Activated T-cell treated with anti-CD3 and anti-CD28 coated beads for 1 hour (primary cell): ENCODE measurements around the gene RAB40B.
"Not testable (repeated sequence)": the region's sequence is repeated elsewhere in the genome, so short reads cannot be mapped to it uniquely, and the experiment has no call there.

ENCODE experiments used
- DNase-seq: peaks from one replicate; pipeline ENCODE4 v3.0.0-alpha.2; 2020; ENCODE audit warnings: low read depth

The RAB40B gene

GRCh38 chr17:82698065-82698973 lies at the start of gene RAB40B:
TSS of gene RAB40B (minus strand) at chr17:82698698. CDS start at chr17:82698596, 102 bp downstream.
- peak; percentile 97 for DNase-seq

- DNase-seq: no peak
Observed at GRCh38 chr17:82745524-82745923, 47.0 kb upstream of the RAB40B start.

GRCh38 chr17:82744736-82745135 lies 46.2 kb upstream of the RAB40B start:
- not testable (repeated sequence) for DNase-seq

- DNase-seq: no peak
Observed at GRCh38 chr17:82743344-82744219, 45.1 kb upstream of the RAB40B start.

GRCh38 chr17:82740906-82741759 lies 42.6 kb upstream of the RAB40B start:
- DNase-seq: no peak

GRCh38 chr17:82737967-82738877 lies 39.7 kb upstream of the RAB40B start:
- DNase-seq: no peak

GRCh38 chr17:82736511-82737185 lies 38.1 kb upstream of the RAB40B start:
- no peak for DNase-seq

GRCh38 chr17:82734987-82735866 lies 36.7 kb upstream of the RAB40B start, which contains the start of gene FN3K:
TSS of gene FN3K (plus strand) at chr17:82735615. CDS start at chr17:82735637, 22 bp downstream.
- DNase-seq: no peak

- DNase-seq: no peak
Observed at GRCh38 chr17:82732118-82732743, 33.7 kb upstream of the RAB40B start.

GRCh38 chr17:82729479-82730260 lies 31.2 kb upstream of the RAB40B start:
- no peak for DNase-seq

GRCh38 chr17:82726427-82726826 lies 27.9 kb upstream of the RAB40B start:
- DNase-seq: no peak

GRCh38 chr17:82723169-82723807 lies 24.8 kb upstream of the RAB40B start:
- DNase-seq: no peak

GRCh38 chr17:82722341-82723013 lies 24.0 kb upstream of the RAB40B start:
- no peak for DNase-seq

GRCh38 chr17:82720204-82720603 lies 21.7 kb upstream of the RAB40B start:
- DNase-seq: no peak

- no peak for DNase-seq
Observed at GRCh38 chr17:82718986-82719685, 20.6 kb upstream of the RAB40B start.
